Activated CD4-positive, alpha-beta T cell treated with anti-CD3 and anti-CD28 coated beads, Interleukin-2, amount 50 U/mL, for 4 hours (primary cell): ENCODE data around the gene MRPS5.
A peak's percentile ranks its signal among the peaks of the same experiment; 100 is the strongest.
"Not testable (repeated sequence)": the region's sequence is repeated elsewhere in the genome, so short reads cannot be mapped to it uniquely, and the experiment has no call there.

ENCODE experiments used
- DNase-seq, 2 experiments: peaks; one replicate each; pipeline ENCODE4 v3.0.0-alpha.2; 2020

MRPS5 gene

DNA sequence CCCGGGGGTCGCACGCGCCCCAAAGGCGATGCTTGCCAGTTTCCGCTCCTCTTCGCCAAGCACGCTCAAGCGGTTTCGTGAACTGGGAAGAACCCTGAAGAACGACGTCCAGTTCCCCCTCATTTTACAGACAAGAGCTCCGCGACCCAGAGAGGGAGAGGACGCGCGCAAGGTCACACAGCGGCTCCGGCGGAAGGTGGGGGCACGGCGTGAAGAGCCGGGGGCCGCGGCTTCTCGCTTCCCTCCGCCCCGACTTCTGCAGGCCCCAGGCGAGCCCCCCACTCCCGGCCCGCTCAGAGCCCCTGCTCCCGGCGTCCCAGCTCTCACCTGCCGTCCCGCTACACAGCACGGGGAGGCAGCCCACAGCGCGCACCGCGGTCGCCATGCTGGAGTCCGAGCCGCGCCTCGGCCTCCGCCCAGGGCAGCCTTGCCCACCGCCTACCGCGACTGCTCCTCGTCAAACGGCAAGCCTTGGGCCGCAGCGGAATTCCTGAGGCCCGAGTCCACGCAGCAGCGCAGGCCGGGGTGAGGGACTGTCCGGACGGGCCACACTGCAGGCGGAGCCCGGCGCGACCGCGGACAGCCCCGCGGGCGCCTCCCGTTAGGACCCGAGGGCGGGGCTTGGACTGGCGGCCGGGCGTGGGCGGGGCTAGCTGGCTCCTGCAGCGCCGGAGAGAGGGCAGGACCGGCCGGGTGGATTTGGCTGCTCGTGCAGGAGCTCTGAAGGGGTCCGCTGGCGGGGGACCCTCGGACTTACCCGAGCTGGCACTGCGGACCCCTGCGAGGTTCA, at the start of gene MRPS5:
Gene MRPS5, minus strand, starts transcription at position 402 of the 790 bp plus-strand sequence. Its CDS starts 17 bp downstream, at position 385.
- peak; percentile 86 for DNase-seq

GRCh38 chr2:95166065-95166763, 44.6 kb upstream of the MRPS5 start:
- no peak for DNase-seq

DNA sequence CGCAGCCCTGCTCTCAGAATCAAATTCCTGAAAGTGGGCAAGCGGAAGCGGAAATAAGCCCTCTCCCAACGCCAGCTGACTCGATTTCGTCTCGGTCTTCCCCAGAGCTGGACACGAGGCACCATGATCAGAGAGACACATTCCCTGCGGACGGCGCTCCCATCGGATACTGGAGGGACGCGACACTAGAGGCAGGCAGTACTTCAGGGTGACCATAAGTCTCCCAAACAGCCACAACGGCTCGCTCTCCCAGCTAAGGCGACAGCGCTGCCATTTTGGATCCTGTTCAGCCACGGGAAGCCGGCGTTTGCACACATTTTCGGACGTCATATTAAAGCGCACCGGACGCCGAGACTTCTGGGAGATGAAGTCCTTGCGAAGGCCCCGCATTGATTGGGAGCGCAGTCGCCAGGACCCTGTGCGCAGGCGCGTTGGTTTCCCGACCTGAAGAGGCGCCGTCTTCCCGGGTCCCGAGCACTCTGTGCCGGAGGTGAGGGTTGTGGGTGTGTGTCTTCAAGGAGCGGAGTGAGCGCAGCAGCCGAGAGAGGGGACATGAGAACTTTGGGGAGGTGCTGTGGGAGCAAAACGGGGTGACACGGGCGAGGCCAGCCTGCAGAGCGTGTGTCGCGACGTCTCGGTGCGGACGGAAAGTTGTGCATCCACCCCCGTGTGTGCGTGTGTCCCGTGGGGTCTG, 43.9 kb upstream of the MRPS5 start, which contains the start of gene ZNF2:
Gene ZNF2, plus strand, starts transcription at position 439 of the 694 bp plus-strand sequence. CDS start 10,418 bp downstream, outside the sequence.
- peak; percentile 96 for DNase-seq

DNA sequence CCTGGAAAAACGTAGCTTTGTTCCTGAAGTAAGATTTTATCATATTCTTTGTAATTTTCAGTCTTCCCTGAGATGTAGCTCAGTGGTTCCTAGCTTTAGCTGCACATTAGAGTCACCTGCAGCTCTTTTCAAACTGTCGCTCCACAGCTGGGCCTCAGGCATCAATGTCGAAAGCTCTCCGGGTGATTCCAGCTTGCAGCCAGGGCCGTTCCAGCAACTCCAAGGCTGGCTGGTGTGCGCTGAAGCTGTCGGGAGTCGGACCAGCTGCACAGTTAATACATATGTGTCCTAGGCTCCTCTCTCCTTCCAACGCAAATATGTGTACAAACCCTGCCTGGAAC, 43.4 kb upstream of the MRPS5 start:
- peak in 1 of 2 experiments; percentile 12 for DNase-seq

GRCh38 chr2:95159690-95160449, 38.3 kb upstream of the MRPS5 start, which contains the start of gene ZNF514:
TSS of gene ZNF514 (minus strand) at chr2:95159848. CDS start at chr2:95153253, 6,595 bp downstream.
- DNase-seq, result peak; percentile 57 to 66

DNA sequence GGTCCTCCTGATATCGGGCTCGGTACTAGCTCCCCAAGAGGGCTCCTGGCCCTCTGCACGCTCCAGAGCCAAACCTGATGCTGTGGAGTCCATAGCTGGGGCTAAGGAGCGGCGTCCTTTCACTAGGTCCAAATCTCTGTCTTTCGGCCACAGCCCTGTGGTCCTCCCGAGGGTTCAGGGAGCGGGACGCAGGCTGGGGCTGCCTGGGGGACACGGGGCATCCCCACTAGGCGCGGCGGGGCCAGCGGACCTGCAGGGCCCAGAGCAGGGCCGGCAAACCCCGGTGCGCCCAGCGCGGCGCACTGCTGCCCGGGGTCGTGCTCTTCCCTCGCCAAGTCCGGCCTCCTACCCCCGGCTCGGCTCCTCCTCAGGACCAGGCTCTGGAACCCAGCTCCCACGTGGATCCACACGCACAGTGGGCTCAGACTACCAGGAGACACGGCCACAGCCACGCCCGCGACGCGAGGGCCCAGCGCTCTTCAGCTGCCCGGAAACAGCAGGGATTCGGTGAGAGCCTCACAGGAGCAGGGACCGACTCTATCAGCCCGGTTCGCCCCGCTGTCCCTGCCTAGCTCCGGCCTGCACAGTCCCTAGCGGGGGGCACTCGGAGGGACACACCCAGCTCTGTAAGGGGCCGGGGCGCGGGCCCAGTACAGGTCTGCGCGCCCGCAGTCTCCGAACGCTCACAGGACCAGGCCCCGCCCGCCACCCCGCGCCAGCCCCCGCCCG, 37.4 kb upstream of the MRPS5 start:
- peak in 1 of 2 experiments; percentile 9 for DNase-seq

GRCh38 chr2:95158441-95158840, 36.8 kb upstream of the MRPS5 start:
- DNase-seq, result no peak

DNA sequence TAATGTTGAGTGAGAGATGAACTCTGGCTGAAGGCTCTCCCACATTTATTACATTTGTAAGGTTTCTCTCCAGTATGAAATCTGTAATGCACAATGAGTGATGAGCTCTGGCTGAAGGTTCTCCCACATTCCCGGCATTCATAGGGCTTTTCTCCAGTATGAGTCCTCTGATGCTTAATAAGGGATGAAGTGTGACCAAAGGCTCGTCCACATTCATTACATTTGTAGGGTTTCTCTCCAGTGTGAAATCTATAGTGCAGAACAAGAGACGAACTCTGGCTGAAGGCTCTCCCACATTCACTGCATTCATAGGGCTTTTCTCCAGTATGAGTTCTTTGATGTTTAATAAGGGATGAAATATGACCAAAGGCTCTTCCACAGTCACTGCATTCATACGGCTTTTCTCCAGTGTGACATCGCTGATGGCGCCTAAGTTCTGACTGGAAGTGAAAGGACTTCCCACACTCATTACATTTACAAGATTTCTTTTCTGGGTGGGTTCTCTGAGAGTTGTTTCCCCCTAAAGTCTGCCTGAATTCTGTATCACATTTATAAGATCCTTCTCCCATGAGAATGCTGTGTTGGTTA, 27.9 kb upstream of the MRPS5 start:
- no peak for DNase-seq

GRCh38 chr2:95143838-95144237, 22.2 kb upstream of the MRPS5 start:
- DNase-seq, result no peak

GRCh38 chr2:95138702-95139101, 17.1 kb upstream of the MRPS5 start:
- DNase-seq, result no peak

- DNase-seq, result no peak
Measured at GRCh38 chr2:95122197-95122551, 566 bp upstream of the MRPS5 start.

- no peak for DNase-seq
Measured at GRCh38 chr2:95121093-95121406, 558 bp downstream of the MRPS5 start.

DNA sequence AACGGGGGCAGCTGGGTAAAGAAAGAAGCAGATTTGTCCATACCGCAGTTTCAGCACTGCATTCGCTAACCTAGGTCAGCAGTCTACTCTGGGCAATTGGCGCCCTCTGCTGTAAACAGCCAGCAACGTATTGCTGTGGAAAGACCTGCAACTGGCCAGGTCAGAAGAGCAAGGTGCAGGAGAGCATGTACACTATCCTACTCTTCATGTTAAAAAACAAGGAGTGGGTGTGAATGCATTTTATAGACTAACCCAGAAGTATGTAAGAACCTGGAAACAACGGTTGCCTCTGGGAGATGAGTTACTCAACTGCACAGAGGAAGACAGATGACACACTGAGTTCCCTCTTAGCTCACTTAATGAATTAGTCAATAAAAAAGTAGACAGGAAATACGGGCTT, 6.2 kb downstream of the MRPS5 start:
- DNase-seq, result peak; percentile 68 to 72

DNA sequence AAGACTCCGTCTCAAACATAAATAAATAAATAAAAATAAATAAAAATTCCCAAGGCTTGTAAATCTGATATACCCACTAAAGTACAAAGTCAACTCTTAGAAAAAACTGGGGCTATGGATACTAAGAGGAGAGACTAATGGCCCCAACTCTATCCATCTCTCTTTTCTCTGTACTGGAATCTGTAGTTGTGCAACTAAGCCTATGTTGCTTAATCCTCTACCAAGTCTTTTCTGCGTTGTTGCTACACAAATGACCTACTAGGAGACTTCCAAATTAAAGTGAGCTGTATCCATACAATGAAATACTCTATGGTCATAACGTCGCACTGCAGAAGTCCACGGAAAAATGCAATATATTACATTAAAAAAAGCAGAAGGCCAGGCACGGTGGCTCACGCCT, 8.1 kb downstream of the MRPS5 start:
- no peak for DNase-seq

- no peak for DNase-seq
Measured at GRCh38 chr2:95110395-95110794, 11.2 kb downstream of the MRPS5 start.

GRCh38 chr2:95109260-95109659, 12.3 kb downstream of the MRPS5 start:
- no peak for DNase-seq

- no peak for DNase-seq
Measured at GRCh38 chr2:95106081-95106480, 15.5 kb downstream of the MRPS5 start.

DNA sequence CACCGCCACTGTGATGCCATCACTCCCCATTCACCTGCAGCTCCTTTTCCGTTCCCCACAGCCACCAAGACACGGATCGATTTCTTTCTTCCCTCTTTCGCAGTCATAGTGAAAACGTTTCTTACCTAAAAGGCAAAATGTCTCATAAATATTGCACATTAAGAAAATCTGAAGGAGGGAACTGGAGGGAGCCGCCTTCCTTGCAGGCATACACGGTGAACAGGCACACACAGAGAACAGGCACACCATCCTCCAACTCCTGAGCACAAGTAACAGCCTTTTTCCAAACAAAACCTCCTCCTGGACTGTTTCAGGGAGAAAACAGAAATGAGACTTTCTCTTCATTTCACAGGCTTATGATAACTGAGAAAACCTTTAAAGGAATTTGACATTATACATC, 17.0 kb downstream of the MRPS5 start:
- DNase-seq, result no peak

DNA sequence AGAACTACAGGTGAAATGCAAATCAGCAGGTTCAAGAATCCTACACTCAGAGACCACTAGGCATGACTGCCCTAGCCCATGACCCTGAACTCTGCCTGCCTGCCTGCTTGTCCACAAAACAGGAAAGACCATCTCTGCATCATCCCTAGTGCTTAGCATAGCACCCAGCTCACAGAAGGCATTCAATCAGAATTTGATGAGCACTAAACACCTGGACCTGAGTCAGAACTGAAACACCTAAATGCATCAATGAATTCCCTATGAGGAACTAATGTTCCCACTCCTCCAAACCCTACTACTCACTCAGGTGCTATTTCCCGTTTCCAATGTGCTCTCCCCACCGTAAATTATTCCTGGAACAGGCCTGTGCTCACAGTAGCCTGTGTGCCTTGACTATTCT, 21.7 kb downstream of the MRPS5 start:
- DNase-seq, result no peak

DNA sequence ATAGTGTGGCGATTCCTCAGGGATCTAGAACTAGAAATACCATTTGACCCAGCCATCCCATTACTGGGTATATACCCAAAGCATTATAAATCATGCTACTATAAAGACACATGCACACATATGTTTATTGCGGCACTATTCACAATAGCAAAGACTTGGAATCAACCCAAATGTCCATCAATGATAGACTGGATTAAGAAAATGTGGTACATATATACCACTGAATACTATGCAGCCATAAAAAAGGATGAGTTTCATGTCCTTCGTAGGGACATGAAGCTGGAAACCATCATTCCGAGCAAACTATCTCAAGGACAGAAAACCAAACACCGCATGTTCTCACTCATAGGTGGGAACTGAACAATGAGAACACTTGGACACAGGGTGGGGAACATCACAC, 23.3 kb downstream of the MRPS5 start:
- not testable (repeated sequence) for DNase-seq

DNA sequence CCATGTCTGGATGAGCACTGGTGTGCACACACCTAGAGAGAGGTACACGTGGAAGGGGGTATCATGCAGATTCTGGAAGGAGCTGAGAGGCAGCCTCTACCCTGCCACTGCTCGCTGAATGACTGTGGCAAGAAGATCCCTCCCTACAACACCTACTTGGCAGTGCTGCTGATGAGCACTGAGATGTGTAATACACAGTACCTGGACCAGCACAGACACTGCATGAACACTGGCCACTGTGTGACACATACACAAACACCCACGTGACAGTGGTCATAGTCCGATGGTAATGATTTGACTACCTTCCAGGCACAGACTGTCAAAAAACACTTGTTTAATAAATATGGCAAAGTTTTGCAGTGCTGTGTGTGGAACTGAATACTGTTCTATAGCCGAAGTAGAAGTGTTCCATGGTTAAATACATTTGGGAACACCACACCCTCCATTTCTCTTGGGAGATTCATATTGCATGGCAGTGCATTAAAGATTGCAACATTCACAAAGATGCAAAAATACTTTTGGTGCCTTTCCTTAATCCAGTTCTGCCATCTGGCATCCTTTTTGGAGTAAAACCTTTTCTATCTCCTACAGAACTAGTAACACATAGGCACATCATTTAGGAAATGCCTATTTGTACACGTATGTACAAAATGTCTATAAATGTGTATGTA, 29.6 kb downstream of the MRPS5 start:
- no peak for DNase-seq
